Mucosa of descending colon (tissue), 3 donors: Measurements from ENCODE around the gene SQOR. TPM values are rescaled to one million over a fixed set of nuclear protein-coding genes. Genes with fewer than 3 reads are reported as not detected.

Source experiments
- ATAC-seq: fragments of 200-7000 bp; cut with Tn5 transposase; one replicate; pipeline ENCODE4 v1.9.1; 2020; ENCODE audit warnings: mild to moderate bottlenecking, moderate library complexity
- DNase-seq, 3 donors: peaks; one replicate each; pipeline ENCODE4 v3.0.0-alpha.2; 2020
- H3K36me3 ChIP-seq: fragments of 200-600 bp; one replicate; pipeline ENCODE4 v1.8.0; 2021; ENCODE audit warnings: low read depth, mild to moderate bottlenecking
- H3K4me1 ChIP-seq: fragments of 200-600 bp; one replicate; pipeline ENCODE4 v1.8.0; 2021; ENCODE audit warnings: low read depth, mild to moderate bottlenecking
- H3K4me3 ChIP-seq: fragments of 200-600 bp; one replicate; pipeline ENCODE4 v1.8.0; 2021; ENCODE audit warnings: mild to moderate bottlenecking
- H3K9me3 ChIP-seq: fragments of 200-600 bp; one replicate; pipeline ENCODE4 v1.8.0; 2021; ENCODE audit warnings: mild to moderate bottlenecking
- CTCF ChIP-seq: fragments of 200-600 bp; IDR thresholded peaks from one replicate; pipeline ENCODE4 v1.8.0; 2022; ENCODE audit warnings: antibody characterized with exemption, mild to moderate bottlenecking
- intact Hi-C, 2 donors: fragments of 100-400 bp; cut with DNase I in 1 of 2; cut with micrococcal nuclease in 1 of 2; formaldehyde crosslinking; loops; one replicate each; pipeline versions ENCODE4 v1.11.0 to v1.11.1; 2022; cut with DNase I, micrococcal nuclease
- total RNA-seq, 3 donors: library from RNA; stranded (reverse); fragmentation: NEBNext Ultra II Directional in 2 of 3; extraction: Animal tissue kit (Norgen Biotek cat#: 25700) in 2 of 3; gene quantifications; one replicate each; pipeline versions ENCODE4 v1.2.1 to v1.2.4, GENCODE V29; 2021 to 2023
- donor health status: DM: no; HTN: no; CAD: no; lungs with moderate emphysema.
- donor health status: DM: no; HTN: no; CAD: no.
- donor health status: DM: no; HTN: yes; CAD: no.

The SQOR gene
- total RNA-seq, 3 donors from 2014 or later: 197 to 409 (median 403) TPM

GRCh38 chr15:45612790-45613415 is 21.9 kb upstream of the SQOR start:
- peaks cover 7% of the 10 kb centered on the region for H3K4me1 ChIP-seq
- ATAC-seq (peak; percentile 48), DNase-seq (no peak)
- no peaks in the 10 kb centered on the region for H3K9me3 ChIP-seq
- no peak overlapping the region for H3K4me3 ChIP-seq
- intact Hi-C loops: loop anchor here in 1 of 2 donors (5.0 kb wide), 1 partner anchor 156 kb away; no protein-coding TSS in a partner anchor
- H3K36me3 ChIP-seq: no peaks in the 10 kb centered on the region
- TF ChIP-seq CTCF: no peak

- peaks cover 7% of the 10 kb centered on the region for H3K4me1 ChIP-seq
- H3K36me3 ChIP-seq: no peaks in the 10 kb centered on the region
- DNase-seq: peak in 1 of 3 donors; percentile 41
- no peaks in the 10 kb centered on the region for H3K9me3 ChIP-seq
- TF ChIP-seq CTCF: no peak
- H3K4me3 ChIP-seq: no peak overlapping the region
- intact Hi-C loops: no loop called here
- peak; percentile 78 for ATAC-seq
Observed at GRCh38 chr15:45616901-45617323, 17.9 kb upstream of the SQOR start.

- ATAC-seq (no peak), DNase-seq (no peak)
- no peak for TF ChIP-seq CTCF
- Histone ChIP-seq H3K4me3 (no peak overlapping the region), H3K36me3 (no peaks in the 10 kb centered on the region), H3K9me3 (no peaks in the 10 kb centered on the region), H3K4me1 (peaks cover 7% of the 10 kb centered on the region)
- intact Hi-C loops: no loop called here
Observed at GRCh38 chr15:45618813-45619212, 16.0 kb upstream of the SQOR start.

GRCh38 chr15:45628136-45628535 is 6.7 kb upstream of the SQOR start:
- H3K36me3 ChIP-seq: no peaks in the 10 kb centered on the region
- intact Hi-C loops: no loop called here
- no peak for DNase-seq
- ATAC-seq: no peak
- H3K9me3 ChIP-seq: peaks cover 11% of the 10 kb centered on the region
- TF ChIP-seq CTCF: no peak
- H3K4me3 ChIP-seq: no peak overlapping the region
- H3K4me1 ChIP-seq: peaks cover 4% of the 10 kb centered on the region

- H3K36me3 ChIP-seq: no peaks in the 10 kb centered on the region
- DNase-seq (peak in 2 of 3 donors; percentile 44 to 61), ATAC-seq (peak; percentile 23)
- H3K4me3 ChIP-seq: no peak overlapping the region
- peaks cover 4% of the 10 kb centered on the region for H3K4me1 ChIP-seq
- no peak for TF ChIP-seq CTCF
- intact Hi-C loops: no loop called here
- H3K9me3 ChIP-seq: peaks cover 8% of the 10 kb centered on the region
Observed at GRCh38 chr15:45630917-45631691, 3.7 kb upstream of the SQOR start.
